EL (cell line): Measurements from ENCODE around the gene KANK2.

Experiments
- DNase-seq: peaks from one replicate; pipeline ENCODE4 v3.0.0-alpha.2; 2016

Gene KANK2

DNA sequence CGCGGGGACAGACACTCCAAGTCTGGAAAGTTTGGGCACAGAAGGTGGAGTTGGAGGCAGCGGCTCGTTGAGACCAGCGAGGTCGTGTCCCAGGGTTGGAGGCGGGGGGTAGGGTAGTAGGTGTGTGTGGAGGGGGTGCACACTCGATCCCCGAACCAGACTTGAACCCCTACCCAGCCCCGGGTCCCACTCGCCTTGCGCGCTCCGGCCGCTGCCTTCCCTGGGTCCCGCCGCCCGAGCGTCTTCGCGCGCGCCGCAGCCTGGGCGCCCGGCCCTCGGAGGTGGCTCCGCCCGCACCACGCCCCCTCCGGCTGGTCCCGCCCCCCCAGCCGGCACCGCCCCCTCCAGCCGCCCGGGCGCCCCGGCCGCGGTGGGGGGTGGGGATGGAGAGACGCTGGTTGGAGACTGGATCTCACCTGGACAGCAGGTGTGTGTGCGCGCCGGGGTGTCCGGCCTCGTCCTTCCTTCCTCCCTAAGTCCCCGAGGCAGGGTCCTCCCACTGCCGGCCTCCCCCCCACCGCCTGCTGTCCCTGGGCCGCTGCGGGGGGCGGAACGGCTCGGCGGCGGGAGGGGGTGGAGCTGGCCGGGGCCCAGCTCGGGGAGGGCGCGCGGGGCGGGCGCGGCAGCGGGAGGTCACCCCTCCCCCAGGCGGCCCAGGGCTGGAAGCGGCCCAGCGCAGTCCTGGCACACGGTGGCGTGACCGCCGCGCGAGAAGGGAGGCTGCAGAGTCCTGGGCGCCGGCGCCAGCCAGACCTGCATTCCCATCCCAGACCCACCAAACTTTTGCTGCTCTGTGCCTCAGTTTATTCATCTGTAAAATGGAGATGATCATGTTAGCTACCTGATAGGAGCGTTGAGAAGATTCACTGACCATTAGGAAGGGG lies at the start of gene KANK2:
TSS of gene KANK2 (minus strand) at position 255 of the 884 bp plus-strand sequence. CDS start 3,034 bp downstream, outside the sequence.
- peak; percentile 77 for DNase-seq

DNA sequence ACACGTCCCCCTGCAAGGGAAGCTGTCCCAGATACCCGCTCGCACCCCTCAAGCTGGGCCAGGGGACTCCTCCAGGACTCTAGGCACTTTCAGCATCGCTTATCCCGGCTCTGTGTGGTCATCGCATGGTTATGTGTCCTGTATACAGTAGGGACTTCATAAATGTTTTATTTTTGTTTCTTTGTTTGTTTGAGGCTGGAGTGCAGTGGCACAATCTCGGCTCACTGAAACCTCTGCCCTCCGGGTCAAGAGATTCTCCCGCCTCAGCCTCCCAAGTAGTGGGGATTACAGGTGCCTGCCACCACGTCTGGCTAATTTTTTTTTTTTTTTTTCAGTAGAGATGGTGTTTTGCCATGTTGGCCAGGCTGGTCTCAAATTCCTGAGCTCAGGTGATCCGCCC lies 49.6 kb upstream of the KANK2 start:
- no peak for DNase-seq

DNA sequence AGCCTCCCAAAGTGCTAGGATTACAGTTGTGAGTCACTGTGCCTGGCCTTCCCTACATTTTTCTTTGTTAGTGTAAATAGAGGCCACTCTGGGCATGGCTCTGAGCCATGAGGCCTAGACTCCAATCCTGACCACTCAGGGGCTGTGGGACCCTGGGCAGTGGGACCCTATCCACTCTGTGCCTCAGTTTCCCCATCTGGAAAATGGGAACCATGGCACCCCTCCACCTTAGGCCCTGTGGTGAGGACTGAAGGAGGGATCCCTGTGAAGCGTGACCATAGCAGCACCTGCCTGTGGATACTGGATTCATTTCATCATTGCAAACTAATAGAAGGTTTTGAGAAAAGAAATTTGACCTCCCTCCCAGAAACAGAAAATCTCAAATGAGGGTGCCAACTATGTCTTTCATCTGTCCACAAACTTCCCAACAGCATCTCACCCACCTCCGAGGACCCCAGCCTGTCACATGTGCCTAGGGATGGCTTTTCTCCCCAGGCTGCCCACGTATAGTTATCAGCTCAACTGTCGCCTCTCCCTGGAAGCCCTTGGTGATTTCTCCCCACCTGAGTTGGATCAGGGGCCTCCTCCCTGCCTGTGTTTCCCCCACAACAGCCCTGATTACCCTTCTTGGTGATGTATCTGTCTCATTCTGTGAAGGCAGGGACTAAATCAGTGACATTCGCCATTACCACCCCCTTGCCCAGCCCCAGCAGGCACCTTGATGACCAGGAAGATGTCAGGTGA lies 47.7 kb upstream of the KANK2 start:
- DNase-seq: no peak

DNA sequence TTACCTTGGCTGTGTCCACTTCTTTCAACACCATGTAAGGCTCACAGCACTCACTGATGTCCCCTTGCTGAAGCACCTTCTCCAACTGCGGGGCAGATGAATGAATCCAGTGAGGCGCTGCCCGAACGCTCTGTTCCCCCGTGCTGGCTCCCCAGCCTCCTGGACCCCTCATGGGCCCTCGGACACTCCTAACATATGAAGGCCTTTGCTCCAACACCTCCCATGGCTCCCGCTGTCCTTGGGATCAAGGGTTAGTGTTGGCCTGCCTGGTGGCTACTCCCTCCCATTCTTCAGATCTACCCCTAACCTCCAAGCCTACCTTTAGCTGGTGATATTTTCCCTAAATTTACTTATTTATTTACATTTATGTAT lies 46.4 kb upstream of the KANK2 start:
- DNase-seq: no peak

DNA sequence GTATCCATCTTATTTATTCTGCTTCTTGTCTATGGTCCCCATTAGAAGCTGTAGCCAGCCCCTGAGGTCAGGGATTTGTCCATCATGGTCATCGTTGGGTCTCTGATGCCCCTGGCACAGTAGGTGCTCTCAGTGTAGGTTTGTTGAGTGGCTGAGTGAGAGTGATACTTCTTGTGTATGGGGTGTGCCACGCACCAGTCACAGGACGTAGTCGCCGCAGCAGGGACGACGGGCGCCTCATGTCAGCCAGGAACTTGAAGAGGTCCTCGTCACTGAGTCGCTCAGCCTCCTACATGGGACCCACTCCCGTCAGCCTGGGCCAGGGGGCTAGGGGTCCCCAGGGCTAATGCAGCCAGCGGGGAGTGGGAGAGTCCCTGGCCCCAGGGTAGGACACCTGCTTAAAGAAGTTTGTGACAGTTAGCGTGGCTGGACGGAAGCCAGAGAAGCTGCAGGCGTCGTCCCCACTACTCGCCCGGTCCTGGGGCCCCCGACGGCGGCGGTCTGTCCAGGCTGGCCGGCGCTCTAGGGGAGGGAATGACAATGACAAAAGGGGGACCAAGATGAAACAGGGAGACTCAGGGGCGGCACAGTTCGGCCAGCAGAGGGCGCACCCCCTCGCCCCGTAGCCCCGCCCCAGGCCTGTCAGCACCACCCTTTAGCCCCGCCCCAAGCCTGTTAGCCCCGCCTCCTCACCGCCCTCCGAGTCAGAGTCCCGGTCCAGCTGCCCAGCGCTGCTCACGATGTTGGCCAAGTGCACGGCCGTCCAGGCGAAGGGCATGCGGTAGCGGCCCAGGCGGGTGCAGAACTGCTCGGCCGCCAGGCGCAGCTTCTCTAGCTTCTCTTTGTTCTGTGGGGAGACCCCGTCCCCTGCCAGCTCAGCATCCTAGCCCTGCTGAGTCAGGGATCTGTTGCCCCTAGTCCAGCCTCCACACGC lies 45.8 kb upstream of the KANK2 start:
- peak; percentile 86 for DNase-seq

DNA sequence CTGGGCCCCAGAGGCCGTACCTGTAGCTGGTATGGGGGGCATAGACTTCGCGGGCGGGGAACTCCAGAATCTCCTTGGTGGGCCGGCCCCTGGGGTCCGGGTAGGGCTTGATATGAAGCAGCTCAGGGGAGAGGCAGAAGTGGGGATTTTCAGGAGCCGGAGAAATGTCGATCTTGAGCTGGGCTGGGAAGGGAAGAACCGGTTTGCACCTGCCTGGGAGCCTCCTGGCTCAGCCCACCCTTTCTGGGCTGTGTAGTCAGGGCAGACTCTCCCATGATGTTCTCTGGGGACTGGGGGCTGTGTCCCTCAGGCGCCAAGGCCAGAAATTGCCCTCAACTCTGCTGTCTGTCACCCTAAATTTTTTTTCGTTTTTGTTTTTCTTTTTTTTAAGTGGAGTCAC lies 44.7 kb upstream of the KANK2 start:
- DNase-seq: no peak

DNA sequence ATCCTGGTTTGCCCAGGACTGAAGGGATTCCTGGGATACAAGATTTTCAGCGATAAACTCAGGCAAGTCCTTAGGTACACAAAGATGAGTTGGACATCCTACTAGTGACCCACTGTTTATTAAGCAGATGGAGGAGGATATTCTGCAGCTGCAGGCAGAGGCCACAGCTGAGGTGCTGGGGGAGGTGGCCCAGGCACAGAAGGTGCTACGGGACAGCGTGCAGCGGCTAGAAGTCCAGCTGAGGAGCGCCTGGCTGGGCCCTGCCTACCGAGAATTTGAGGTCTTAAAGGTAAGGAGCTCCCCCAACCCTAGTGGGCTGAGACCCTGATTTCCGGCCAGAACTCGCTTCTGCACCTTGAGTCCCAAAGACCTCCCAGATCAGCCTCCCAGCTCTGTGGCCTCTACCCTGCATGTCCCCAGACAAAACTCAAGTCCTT lies 42.7 kb upstream of the KANK2 start:
- DNase-seq: no peak

DNA sequence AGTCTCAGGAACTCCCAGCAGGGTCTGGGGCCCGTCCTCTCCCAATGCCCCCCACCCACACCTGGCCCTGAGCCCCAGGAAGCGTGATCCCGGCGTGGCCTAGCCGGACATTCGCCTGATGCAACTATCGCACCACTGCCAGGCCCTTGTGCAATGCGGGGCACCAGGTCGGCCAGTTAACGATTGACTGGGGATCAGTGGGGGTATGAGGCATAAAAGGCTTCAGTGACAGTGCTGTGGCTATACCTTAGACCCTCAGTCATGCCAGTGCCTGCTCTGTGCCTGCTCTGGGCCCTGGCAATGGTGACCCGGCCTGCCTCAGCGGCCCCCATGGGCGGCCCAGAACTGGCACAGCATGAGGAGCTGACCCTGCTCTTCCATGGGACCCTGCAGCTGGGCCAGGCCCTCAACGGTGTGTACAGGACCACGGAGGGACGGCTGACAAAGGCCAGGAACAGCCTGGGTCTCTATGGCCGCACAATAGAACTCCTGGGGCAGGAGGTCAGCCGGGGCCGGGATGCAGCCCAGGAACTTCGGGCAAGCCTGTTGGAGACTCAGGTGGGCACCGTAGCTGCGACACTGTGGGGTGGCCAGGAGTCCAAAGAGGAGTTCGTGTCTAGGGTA lies 42.1 kb upstream of the KANK2 start, which contains the start of gene ANGPTL8:
TSS of gene ANGPTL8 (plus strand) at position 243 of the 624 bp plus-strand sequence. CDS start at position 262, 19 bp downstream.
- no peak for DNase-seq

DNA sequence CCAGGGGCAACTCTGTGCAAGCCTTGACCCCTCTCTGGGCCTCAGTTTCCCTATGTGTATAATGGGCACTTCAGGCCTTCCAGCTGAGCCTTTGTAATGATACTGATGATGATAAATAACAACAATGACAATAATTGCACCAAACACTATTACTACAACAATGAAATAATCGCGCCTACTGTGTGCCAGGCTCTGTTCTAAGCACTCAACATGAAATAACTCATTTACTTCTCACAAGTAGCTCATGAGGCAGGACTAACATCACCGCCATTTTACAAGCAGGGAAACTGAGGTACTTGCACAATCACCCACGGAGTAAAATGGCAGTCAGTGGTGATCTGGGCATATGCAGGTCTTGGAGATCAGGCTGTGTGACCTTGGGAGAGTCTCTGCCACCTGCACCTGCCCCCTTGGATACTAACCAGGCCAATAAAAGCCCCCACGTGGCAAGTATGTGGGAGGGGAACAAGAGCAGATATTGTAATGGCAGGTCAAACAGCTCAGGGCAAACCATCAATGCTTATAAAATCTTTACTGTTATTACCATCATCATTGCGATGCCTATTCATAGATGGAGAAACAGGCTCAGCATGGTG lies 41.5 kb upstream of the KANK2 start:
- no peak for DNase-seq

DNA sequence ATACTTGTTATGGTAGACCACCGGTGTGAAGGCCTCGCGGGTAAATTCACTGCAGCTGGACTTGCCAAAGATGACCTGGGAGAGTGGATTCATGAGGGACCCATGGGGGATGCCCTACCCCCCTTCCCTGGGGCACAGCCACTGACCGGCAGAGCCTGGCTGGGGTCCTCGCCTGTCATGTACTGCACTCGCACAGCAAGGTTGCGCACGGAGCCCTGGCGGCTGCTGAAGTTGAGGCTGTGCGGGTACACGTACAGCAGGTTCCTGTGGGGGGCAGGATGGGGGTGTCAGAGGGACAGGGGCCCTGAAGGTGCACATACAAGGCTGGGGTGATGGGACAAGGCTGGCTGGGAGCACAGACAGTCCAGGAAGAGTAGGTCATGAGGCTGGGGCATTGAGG lies 40.7 kb upstream of the KANK2 start:
- DNase-seq: no peak

DNA sequence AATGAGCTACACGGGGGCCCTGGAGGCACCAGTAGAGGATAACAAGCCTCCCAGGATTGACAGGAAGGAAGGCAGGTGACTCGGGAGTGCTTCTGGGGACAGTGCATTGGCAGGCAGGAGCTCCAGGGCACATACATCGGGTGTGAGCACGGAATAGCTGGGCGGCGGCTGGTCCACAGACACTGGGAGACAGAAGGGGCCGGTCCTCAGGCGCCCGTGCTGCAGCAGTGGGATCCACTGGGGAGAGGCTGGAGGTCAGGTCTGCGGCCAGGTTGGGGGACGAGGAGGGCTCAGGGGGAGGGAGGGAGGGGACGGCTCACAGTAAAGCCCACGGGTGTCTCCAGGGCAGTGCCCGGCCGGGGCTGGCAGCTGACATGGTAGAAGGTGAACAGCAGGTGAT lies 40.0 kb upstream of the KANK2 start:
- no peak for DNase-seq

DNA sequence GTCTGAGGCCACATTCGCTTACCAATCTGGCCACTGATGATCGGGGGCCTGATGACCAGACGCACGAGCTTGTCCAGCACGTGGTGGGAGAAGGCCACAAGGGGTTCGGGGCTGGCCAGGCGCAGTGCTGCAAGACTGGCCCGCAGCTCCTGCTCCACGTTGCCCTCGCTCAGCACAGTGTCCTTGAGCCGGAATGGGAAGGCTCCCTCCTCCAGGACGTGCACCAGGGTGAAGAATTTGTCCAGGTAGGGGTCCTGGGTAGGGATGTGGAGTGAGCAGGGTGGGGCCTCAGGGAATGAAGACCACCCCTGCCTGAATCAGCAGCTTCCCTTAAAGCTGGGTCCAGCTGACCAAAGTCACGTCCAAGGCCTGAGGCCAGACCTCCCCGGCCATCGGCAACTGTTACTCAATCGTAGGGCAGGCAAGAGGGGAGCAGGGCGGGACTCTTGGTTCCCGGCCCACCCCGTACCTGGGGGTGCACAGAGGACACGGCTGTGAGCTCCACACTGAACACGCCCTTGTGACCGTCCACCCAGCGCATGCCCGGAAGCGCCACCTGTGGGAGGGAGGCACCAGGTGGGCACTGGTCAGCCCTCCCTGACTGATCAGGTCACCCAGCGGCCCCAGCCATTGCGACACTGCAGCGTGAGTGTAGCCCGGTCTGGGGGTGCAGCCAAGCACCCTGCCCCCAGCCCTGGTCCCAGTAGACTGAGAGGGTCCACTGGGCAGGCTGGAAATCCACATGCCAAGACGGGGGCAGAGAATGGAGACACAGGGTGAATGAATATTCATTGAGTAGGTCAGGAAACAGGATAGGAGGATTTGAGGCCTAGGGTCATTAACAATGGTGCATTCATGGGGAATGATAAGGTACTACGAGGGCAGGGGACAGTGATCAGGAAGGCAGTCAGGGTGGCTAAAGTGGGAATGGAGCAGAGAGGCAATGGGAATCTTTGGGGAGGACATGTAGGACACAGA lies 39.3 kb upstream of the KANK2 start:
- no peak for DNase-seq

DNA sequence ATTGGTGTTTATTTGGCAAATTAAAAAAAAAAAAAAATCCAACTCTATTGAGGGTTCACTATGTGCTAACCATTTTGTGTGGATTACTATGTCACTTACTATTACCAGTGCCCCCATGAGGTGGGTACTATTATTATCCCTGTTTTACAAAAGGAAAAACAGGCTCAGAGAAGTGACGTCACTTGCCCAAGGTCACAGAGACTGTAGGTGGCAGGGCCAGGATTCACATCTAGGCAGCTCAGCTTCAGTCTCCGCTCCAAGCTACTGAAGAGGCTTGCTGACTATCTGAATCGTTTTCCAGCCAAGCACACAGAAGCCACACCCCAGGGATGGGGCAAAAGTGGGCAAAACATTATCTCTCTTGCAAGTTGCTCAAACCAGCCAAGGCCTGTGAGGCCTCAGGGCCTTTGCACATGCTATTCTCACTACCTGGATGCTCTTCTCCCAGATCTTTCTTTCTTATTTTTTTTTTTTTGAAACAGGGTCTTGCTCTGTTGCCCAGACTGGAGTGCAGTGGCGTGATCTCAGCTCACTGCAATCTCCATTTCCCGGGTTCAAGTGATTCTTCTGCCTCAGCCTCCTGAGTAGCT lies 37.2 kb upstream of the KANK2 start:
- DNase-seq: no peak

DNA sequence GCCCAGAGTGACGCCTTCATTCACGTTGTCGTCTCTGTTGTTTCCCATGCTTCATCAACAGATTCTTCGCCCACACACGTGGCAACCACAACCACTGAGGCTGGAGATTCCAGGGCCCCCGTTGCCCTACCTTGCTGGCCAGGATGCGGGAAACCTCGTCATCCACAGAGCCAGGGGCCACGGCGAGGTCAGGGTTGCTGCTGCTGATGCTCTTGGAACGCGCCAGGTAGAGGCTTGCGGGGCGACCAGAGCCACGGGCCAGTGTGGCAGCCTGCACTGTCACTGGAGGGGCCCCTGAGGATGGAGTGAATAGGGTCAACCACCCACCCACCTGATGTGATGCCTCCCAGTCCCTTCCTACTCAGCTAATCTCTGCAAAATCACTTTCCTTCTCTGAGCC lies 35.7 kb upstream of the KANK2 start:
- no peak for DNase-seq

DNA sequence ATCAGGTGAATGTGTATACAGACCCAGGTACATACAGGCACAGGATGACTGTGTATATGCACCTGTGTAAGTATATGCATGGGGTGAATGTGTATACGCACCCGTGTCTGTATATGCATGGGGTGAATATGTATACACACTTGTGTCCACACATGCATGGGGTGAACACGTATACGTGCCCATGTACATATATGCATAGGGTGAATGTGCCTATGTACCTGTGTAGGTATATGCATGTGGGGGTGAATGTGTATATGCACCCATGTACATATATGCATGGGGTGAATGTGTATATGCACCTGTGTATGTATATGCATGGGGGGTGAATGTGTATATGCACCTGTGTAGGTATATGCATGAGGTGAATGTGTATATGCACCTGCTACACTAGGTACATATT lies 35.2 kb upstream of the KANK2 start:
- DNase-seq: no peak

DNA sequence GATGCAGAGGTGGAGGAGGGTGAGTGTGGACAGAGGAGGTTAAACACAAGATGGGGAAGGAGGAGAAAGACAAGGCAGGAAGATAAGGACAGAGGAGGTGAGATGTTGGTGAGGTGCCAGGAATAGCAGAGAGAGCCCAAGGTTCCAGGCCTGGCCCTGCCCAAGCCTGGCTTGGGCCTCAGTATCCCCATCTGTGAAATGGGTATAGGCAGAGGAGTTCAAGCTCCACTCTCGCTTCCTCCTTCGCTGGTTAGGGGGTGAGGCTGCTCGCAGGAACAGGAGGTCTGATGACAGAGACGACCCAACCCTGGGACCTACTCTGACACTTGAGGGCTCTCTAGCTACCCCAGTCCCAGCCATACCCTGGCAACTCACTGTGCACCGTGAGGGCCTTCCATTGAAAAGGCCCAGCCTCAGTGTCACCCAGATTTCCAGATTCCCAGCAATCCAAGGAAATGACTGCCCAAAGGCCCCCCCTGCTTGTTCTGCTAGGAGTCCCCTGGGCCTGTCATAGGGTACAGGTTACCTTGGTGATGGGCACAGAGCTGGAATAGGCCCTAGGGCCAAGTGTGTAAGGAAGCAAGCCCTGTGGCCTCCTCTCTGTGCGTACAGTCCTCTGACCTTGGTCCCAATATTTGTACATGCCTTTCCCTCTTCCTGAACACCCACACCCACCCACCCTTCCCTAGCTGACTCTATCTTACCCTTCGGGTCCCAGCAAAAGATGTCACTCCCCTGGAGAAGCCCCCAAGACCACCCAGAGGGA lies 33.5 kb upstream of the KANK2 start:
- no peak for DNase-seq

DNA sequence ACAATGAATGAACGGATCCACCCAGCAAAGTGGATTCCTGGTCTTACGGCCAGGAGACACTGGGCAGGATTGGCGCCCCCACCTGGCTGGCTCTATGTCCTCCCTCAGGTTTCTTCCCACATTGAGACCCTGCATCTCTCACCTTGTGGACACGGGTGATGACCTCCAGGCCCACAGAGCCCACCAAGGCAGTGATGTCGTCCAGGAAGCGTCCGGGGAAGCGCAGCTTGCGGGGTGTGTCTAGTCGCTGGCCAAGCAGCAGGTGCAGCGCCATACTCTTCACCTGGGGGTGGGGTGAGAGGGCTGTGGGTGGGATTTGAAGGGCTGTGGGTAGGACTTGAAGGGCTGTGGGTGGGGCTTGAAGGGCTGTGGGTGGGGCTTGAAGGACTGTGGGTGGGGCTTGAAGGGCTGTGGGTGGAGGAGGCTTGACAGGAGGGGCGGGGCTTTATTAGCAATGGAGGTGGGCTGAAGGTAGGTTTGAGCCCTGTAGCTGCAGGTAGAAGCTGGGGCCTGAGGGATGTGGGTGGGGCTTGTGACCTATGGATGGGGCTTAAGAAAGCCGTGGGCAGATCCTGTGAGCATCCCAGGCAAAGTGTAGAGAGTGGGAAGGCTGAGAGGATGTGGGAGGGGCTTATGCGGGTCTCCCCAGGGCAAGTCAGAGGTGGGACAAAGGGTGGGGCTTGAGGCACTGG lies 30.0 kb upstream of the KANK2 start:
- DNase-seq: no peak

DNA sequence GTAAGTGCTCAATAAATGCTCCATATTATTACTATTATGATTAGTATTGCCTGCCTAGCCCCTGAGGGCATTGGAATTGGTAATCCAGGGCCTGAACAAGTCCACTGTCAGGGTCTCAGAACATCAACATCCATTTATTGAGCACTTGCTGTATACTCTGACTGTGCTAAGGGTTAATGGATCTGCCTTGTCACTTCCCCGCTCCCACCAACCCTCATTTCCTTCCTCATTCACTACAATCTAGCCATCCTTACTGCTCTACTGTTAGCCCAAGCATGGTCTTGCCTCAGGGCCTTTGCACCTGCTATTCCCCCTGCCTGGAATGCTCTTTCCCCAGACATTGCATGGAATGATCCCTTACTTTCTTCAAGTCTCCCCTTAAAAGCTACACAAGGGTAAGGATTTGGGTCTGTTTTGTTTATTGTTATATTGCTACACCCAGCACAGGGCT lies 29.4 kb upstream of the KANK2 start:
- DNase-seq: no peak

DNA sequence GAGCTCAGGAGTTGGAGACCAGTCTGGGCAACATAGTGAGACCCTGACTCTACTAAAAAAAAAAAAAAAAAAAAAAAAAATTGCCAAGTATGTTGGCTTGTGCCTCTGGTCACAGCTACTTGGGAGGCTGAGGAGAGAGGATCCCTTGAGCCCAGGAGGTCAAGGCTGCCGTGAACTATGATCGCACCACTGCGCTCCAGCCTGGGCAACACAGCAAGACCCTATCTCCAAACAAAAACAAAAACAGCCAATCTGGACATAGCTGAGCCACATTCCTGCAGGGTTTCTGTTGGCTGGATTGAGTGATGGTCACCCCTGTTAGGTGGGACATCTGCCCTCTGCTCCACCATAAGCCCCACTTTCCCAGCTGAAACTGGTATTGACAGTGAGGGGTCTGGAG lies 28.5 kb upstream of the KANK2 start:
- DNase-seq: no peak
